MM.1S (cell line): Measurements from ENCODE around the gene LMBRD1.

ENCODE experiments used
- DNase-seq: peaks from one replicate; pipeline ENCODE4 v3.0.0-alpha.2; 2015
- H2AFZ ChIP-seq: fragments of 300-600 bp; sonication (generic); 2 replicates; pipeline ENCODE4 v1.6.0; 2016; ENCODE audit warnings: antibody characterized with exemption, low read length
- H3F3A ChIP-seq: fragments of 300-600 bp; sonication (generic); 2 replicates; pipeline ENCODE4 v1.6.1; 2016; ENCODE audit warnings: mild to moderate bottlenecking, antibody characterized with exemption, low read length, moderate library complexity, mixed read lengths; ENCODE audit not compliant: insufficient read depth
- H3K27ac ChIP-seq: fragments of 300-600 bp; sonication (generic); 2 replicates; pipeline ENCODE4 v1.5.1; 2016; ENCODE audit warnings: mild to moderate bottlenecking, low read length
- H3K27me3 ChIP-seq: fragments of 300-600 bp; sonication (generic); replicated peaks from 2 replicates; pipeline ENCODE4 v1.6.0; 2016; ENCODE audit warnings: low read length; ENCODE audit not compliant: insufficient read depth
- H3K36me3 ChIP-seq: fragments of 300-600 bp; sonication (generic); replicated peaks from 2 replicates; pipeline ENCODE4 v1.6.1; 2016; ENCODE audit warnings: mild to moderate bottlenecking, low read length, mixed read lengths; ENCODE audit not compliant: insufficient read depth
- H3K4me1 ChIP-seq: fragments of 300-600 bp; sonication (generic); 2 replicates; pipeline ENCODE4 v1.6.1; 2016; ENCODE audit warnings: low read length, mixed read lengths
- H3K4me2 ChIP-seq: fragments of 300-600 bp; sonication (generic); 2 replicates; pipeline ENCODE4 v1.6.0; 2016; ENCODE audit warnings: low read depth, low read length
- H3K4me3 ChIP-seq: fragments of 300-600 bp; sonication (generic); 2 replicates; pipeline ENCODE4 v1.5.1; 2016; ENCODE audit warnings: low read length, mixed read lengths
- H3K79me2 ChIP-seq: fragments of 300-600 bp; sonication (generic); 2 replicates; pipeline ENCODE4 v1.6.1; 2016; ENCODE audit warnings: mixed run types, low read length, mixed read lengths
- H3K9ac ChIP-seq: fragments of 300-600 bp; sonication (generic); 2 replicates; pipeline ENCODE4 v1.6.1; 2016; ENCODE audit warnings: low read length, mixed read lengths
- H3K9me2 ChIP-seq: fragments of 300-600 bp; sonication (generic); replicated peaks from 2 replicates; pipeline ENCODE4 v1.6.1; 2016; ENCODE audit warnings: mild to moderate bottlenecking, low read length, mixed read lengths; ENCODE audit not compliant: insufficient read depth
- H3K9me3 ChIP-seq: fragments of 300-600 bp; sonication (generic); replicated peaks from 2 replicates; pipeline ENCODE4 v1.6.1; 2016; ENCODE audit warnings: mild to moderate bottlenecking, low read length, mixed read lengths; ENCODE audit not compliant: insufficient read depth
- H4K20me1 ChIP-seq: fragments of 300-600 bp; sonication (generic); 2 replicates; pipeline ENCODE4 v1.6.1; 2016; ENCODE audit warnings: mild to moderate bottlenecking, low read length, moderate library complexity, mixed read lengths; ENCODE audit not compliant: insufficient read depth
- CTCF ChIP-seq: fragments of 300-600 bp; sonication (generic); IDR thresholded peaks from 2 replicates; pipeline ENCODE4 v1.5.1; 2016; ENCODE audit warnings: antibody characterized with exemption, low read length, mixed read lengths
- EZH2 ChIP-seq: fragments of 300-600 bp; sonication (generic); optimal IDR thresholded peaks from 2 replicates; pipeline ENCODE3; 2017; ENCODE audit warnings: low read depth, mild to moderate bottlenecking, antibody characterized with exemption, low read length, mixed read lengths
- EZH2phosphoT487 ChIP-seq: fragments of 300-600 bp; sonication (generic); IDR thresholded peaks from 2 replicates; pipeline ENCODE4 v1.6.1; 2018; ENCODE audit warnings: antibody characterized with exemption, low read length

The LMBRD1 gene

DNA sequence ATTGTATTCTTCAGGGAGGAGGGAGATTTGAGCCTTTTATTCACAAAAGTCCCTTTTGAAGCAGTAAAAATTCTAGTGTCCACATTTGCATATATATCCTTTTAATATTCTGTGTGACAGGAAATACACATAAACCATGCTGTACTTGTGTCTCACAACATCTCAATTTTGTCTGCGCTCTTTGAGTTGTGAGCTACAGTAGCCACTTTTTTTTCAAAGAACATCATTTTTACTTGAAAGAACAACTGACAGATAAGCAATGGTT, 21.3 kb downstream of the LMBRD1 start:
- Histone ChIP-seq H2AFZ (no peak overlapping the region), H3K4me2 (no peak overlapping the region), H3F3A (no peaks in the 10 kb centered on the region), H3K4me1 (no peaks in the 10 kb centered on the region), H3K27ac (no peak overlapping the region), H3K27me3 (no peaks in the 10 kb centered on the region), H3K9ac (no peak overlapping the region), H3K79me2 (no peaks in the 10 kb centered on the region), H3K4me3 (no peak overlapping the region), H3K9me3 (no peaks in the 10 kb centered on the region), H3K36me3 (no peaks in the 10 kb centered on the region), H4K20me1 (no peaks in the 10 kb centered on the region), H3K9me2 (no peaks in the 10 kb centered on the region)
- no peak for TF ChIP-seq EZH2
- no peak for TF ChIP-seq CTCF
- no peak for TF ChIP-seq EZH2phosphoT487
- no peak for DNase-seq

- no peak overlapping the region for H3K4me3 ChIP-seq
- no peak overlapping the region for H2AFZ ChIP-seq
- TF ChIP-seq EZH2phosphoT487 (no peak), CTCF (no peak), EZH2 (no peak)
- H3F3A ChIP-seq: no peaks in the 10 kb centered on the region
- H3K4me1 ChIP-seq: no peaks in the 10 kb centered on the region
- H3K9me2 ChIP-seq: no peaks in the 10 kb centered on the region
- H3K27me3 ChIP-seq: no peaks in the 10 kb centered on the region
- H3K9me3 ChIP-seq: no peaks in the 10 kb centered on the region
- DNase-seq: no peak
- no peak overlapping the region for H3K27ac ChIP-seq
- no peaks in the 10 kb centered on the region for H3K36me3 ChIP-seq
- H4K20me1 ChIP-seq: no peaks in the 10 kb centered on the region
- no peaks in the 10 kb centered on the region for H3K79me2 ChIP-seq
- no peak overlapping the region for H3K4me2 ChIP-seq
- no peak overlapping the region for H3K9ac ChIP-seq
Observed at GRCh38 chr6:69774740-69775584, 21.8 kb downstream of the LMBRD1 start.

- no peak for DNase-seq
- TF ChIP-seq EZH2phosphoT487 (no peak), EZH2 (no peak), CTCF (no peak)
- Histone ChIP-seq H3K9ac (no peak overlapping the region), H4K20me1 (no peaks in the 10 kb centered on the region), H3K36me3 (no peaks in the 10 kb centered on the region), H3K27me3 (no peaks in the 10 kb centered on the region), H3K4me1 (no peaks in the 10 kb centered on the region), H2AFZ (no peak overlapping the region), H3K4me3 (no peak overlapping the region), H3K79me2 (no peaks in the 10 kb centered on the region), H3K27ac (no peak overlapping the region), H3K9me2 (no peaks in the 10 kb centered on the region), H3K9me3 (no peaks in the 10 kb centered on the region), H3F3A (no peaks in the 10 kb centered on the region), H3K4me2 (no peak overlapping the region)
Observed at GRCh38 chr6:69771158-69771906, 25.5 kb downstream of the LMBRD1 start.
